HepG2 (cell line): ENCODE data around the gene DPH1. TPM values are rescaled to one million over a fixed set of nuclear protein-coding genes. Genes with fewer than 3 reads are reported as not detected.

ENCODE experiments used
- DMTF1 ChIP-seq: sonication (generic); formaldehyde crosslinking; IDR thresholded peaks from 2 replicates; pipeline ENCODE4 v1.4.0; 2020; ENCODE audit warnings: mild to moderate bottlenecking, missing genetic modification reagents
- RFXAP ChIP-seq: sonication (generic); formaldehyde crosslinking; IDR thresholded peaks from 2 replicates; pipeline ENCODE4 v1.4.0; 2020; ENCODE audit warnings: missing genetic modification reagents, borderline replicate concordance
- SRF ChIP-seq: IDR thresholded peaks from 2 replicates; pipeline ENCODE4 v1.6.1; 2011; ENCODE audit warnings: mild to moderate bottlenecking, low read depth, low read length, moderate library complexity
- ZBTB26 ChIP-seq: IDR thresholded peaks from 2 replicates; pipeline ENCODE4 v1.6.1; 2016; ENCODE audit warnings: missing compliant biosample characterization, missing genetic modification reagents, borderline replicate concordance
- ZKSCAN1 ChIP-seq: fragments of 150-350 bp; IDR thresholded peaks from 2 replicates; pipeline ENCODE4 v1.6.1; 2014; ENCODE audit warnings: low read length
- ZNF280D ChIP-seq: sonication (generic); formaldehyde crosslinking; IDR thresholded peaks from 2 replicates; pipeline ENCODE4 v1.5.1; 2020; ENCODE audit warnings: mild to moderate bottlenecking, missing genetic modification reagents
- ZNF546 ChIP-seq: sonication (generic); formaldehyde crosslinking; conservative IDR thresholded peaks from 2 replicates; pipeline ENCODE4 v1.8.1; 2023; ENCODE audit warnings: mild to moderate bottlenecking, missing genetic modification reagents
- ZNF580 ChIP-seq: IDR thresholded peaks from 2 replicates; pipeline ENCODE4 v1.6.1; 2016; ENCODE audit warnings: low read depth, borderline replicate concordance
- ZNF616 ChIP-seq: sonication (generic); formaldehyde crosslinking; IDR thresholded peaks from 2 replicates; pipeline ENCODE4 v1.5.0; 2020; ENCODE audit warnings: low read depth, mild to moderate bottlenecking, missing genetic modification reagents
- polyA plus RNA-seq, 8 experiments: library from polyadenylated mRNA; depleted of rRNA in 3 of 8; stranded (reverse) in 7 of 8; unstranded in 1 of 8; fragments of >200 nt; fragmentation: Illumina TruSeq in 4 of 8; extraction: Trizol in 4 of 8; gene quantifications; 2 replicates each; pipeline versions ENCODE4 v1.2.1 to v1.2.3, GENCODE V29; 2011 to 2016; ENCODE audit warnings: low read depth in 4 of 8, missing spikeins in 1 of 8, mixed read lengths in 1 of 8; ENCODE audit not compliant: insufficient read depth in 1 of 8
- total RNA-seq, 5 experiments: library from RNA; depleted of rRNA; stranded (reverse); fragments of >200 nt; fragmentation: Illumina TruSeq; extraction: Trizol; gene quantifications; 2 replicates each; pipeline ENCODE4 v1.2.3, GENCODE V29; 2016; ENCODE audit warnings: low read depth in 1 of 5

Gene DPH1
- total and polyA plus RNA-seq, 2 of the 13 experiments (the other 11 are each of a cell fraction or from before 2014, with no cell fraction given) = 25.3 to 42.8 TPM

- no peak for TF ChIP-seq RFXAP (CRISPR knock-in tag)
- TF ChIP-seq SRF = no peak
- no peak for TF ChIP-seq ZNF580 (CRISPR knock-in tag)
- TF ChIP-seq ZNF280D = no peak
- TF ChIP-seq ZKSCAN1 = no peak
- TF ChIP-seq ZNF616 (CRISPR knock-in tag) = no peak
- TF ChIP-seq ZNF546 (CRISPR knock-in tag) = no peak
- TF ChIP-seq DMTF1 (CRISPR knock-in tag) = no peak
- TF ChIP-seq ZBTB26 = no peak
Observed at GRCh38 chr17:2065949-2066400, 36.0 kb downstream of the DPH1 start (continued).
